IMR-90 (cell line): ENCODE measurements around the gene DCAF15. TPM values are rescaled to one million over a fixed set of nuclear protein-coding genes. Genes with fewer than 3 reads are reported as not detected.

ENCODE experiments used
- ATAC-seq: fragments of 200-7000 bp; cut with Tn5 transposase; 2 replicates; pipeline ENCODE4 v1.9.1; 2020; ENCODE audit warnings: low read depth, mild to moderate bottlenecking, moderate library complexity
- BruUV-seq: library from RNA; stranded (reverse); fragments of 400-500 nt; replicated peaks from 2 replicates; lab custom pipeline; 2021; lab: Mats Ljungman, UMichigan
- CTCF ChIA-PET: fragments of 300-600 bp; formaldehyde crosslinking; extraction: SDS; loops from one replicate; lab custom pipeline; 2021; ENCODE audit warnings: antibody characterized with exemption; lab: Yijun Ruan, JAX
- POLR2A ChIA-PET: fragments of 300-600 bp; sonication (Branson Sonifier 250); formaldehyde crosslinking; loops from one replicate; lab custom pipeline; 2022; ENCODE audit warnings: antibody characterized with exemption; ENCODE audit not compliant: unreplicated experiment; lab: Charles Lee
- DNase-seq: peaks from one replicate; pipeline ENCODE4 v3.0.0; 2013
- H2AFZ ChIP-seq: replicated peaks from 2 replicates; pipeline ENCODE3; 2013; ENCODE audit warnings: low read length, mild to moderate bottlenecking; ENCODE audit not compliant: poor library complexity
- H2AK5ac ChIP-seq: 2 replicates; pipeline ENCODE4 v1.6.1; 2013; ENCODE audit warnings: low read depth, low read length, inconsistent platforms
- H2AK9ac ChIP-seq: replicated peaks from 2 replicates; pipeline ENCODE3; 2013; ENCODE audit warnings: mild to moderate bottlenecking, low read depth, low read length, moderate library complexity; ENCODE audit not compliant: poor library complexity
- H2BK120ac ChIP-seq: 2 replicates; pipeline ENCODE4 v1.6.1; 2013; ENCODE audit warnings: low read depth, low read length, inconsistent platforms
- H2BK15ac ChIP-seq: 3 replicates; pipeline ENCODE4 v1.6.1; 2013; ENCODE audit warnings: low read depth, low read length, inconsistent platforms
- H2BK20ac ChIP-seq: 2 replicates; pipeline ENCODE4 v1.6.1; 2013; ENCODE audit warnings: low read depth, mild to moderate bottlenecking, inconsistent platforms, low read length, moderate library complexity
- H2BK5ac ChIP-seq: 2 replicates; pipeline ENCODE4 v1.6.1; 2013; ENCODE audit warnings: mild to moderate bottlenecking, low read depth, low read length, inconsistent platforms; ENCODE audit not compliant: poor library complexity, severe bottlenecking
- H3K14ac ChIP-seq: replicated peaks from 2 replicates; pipeline ENCODE4 v1.6.1; 2013; ENCODE audit warnings: low read depth, low read length, inconsistent platforms
- H3K18ac ChIP-seq: 2 replicates; pipeline ENCODE4 v1.6.1; 2013; ENCODE audit warnings: low read depth, low read length, control low read depth
- H3K23ac ChIP-seq: 2 replicates; pipeline ENCODE4 v1.6.1; 2013; ENCODE audit warnings: low read depth, low read length, inconsistent platforms
- H3K27ac ChIP-seq: 2 replicates; pipeline ENCODE4 v1.5.1; 2013; ENCODE audit warnings: mild to moderate bottlenecking, control low read depth, low read length; ENCODE audit not compliant: insufficient read depth
- H3K27me3 ChIP-seq: 2 replicates; pipeline ENCODE4 v1.6.1; 2013; ENCODE audit warnings: low read length; ENCODE audit not compliant: control insufficient read depth, insufficient read depth
- H3K36me3 ChIP-seq: 2 replicates; pipeline ENCODE4 v1.6.1; 2013; ENCODE audit warnings: low read length, mixed read lengths; ENCODE audit not compliant: control insufficient read depth, insufficient read depth
- H3K4ac ChIP-seq: 2 replicates; pipeline ENCODE4 v1.6.1; 2013; ENCODE audit warnings: low read depth, low read length, inconsistent platforms
- H3K4me1 ChIP-seq: 2 replicates; pipeline ENCODE4 v1.6.1; 2013; ENCODE audit warnings: low read length, mixed read lengths; ENCODE audit not compliant: control insufficient read depth, insufficient read depth
- H3K4me2 ChIP-seq: 2 replicates; pipeline ENCODE4 v1.6.1; 2013; ENCODE audit warnings: low read depth, mild to moderate bottlenecking, control low read depth, low read length, moderate library complexity
- H3K4me3 ChIP-seq: 2 replicates; pipeline ENCODE4 v1.5.1; 2013; ENCODE audit warnings: low read depth, mild to moderate bottlenecking, control low read depth, low read length, moderate library complexity; ENCODE audit not compliant: insufficient read depth
- H3K56ac ChIP-seq: 2 replicates; pipeline ENCODE4 v1.6.1; 2013; ENCODE audit warnings: low read length, inconsistent platforms; ENCODE audit not compliant: insufficient read depth; ENCODE audit errors: extremely low read depth
- H3K79me1 ChIP-seq, 2 experiments: 2 replicates each; pipeline ENCODE4 v1.6.1; 2013; ENCODE audit warnings: low read length in 2 of 2, inconsistent platforms in 1 of 2, low read depth in 1 of 2
- H3K9ac ChIP-seq: 2 replicates; pipeline ENCODE4 v1.6.1; 2013; ENCODE audit warnings: low read depth, low read length, control low read depth
- H3K9me1 ChIP-seq: 2 replicates; pipeline ENCODE4 v1.6.1; 2013; ENCODE audit warnings: low read length, inconsistent platforms; ENCODE audit not compliant: insufficient read depth
- H3K9me3 ChIP-seq: 2 replicates; pipeline ENCODE4 v1.6.1; 2013; ENCODE audit warnings: low read length; ENCODE audit not compliant: control insufficient read depth, insufficient read depth
- H4K20me1 ChIP-seq: 2 replicates; pipeline ENCODE4 v1.6.1; 2013; ENCODE audit warnings: low read length, inconsistent platforms; ENCODE audit not compliant: insufficient read depth
- H4K5ac ChIP-seq: 2 replicates; pipeline ENCODE4 v1.6.1; 2013; ENCODE audit warnings: mild to moderate bottlenecking, low read depth, low read length, control low read depth
- H4K8ac ChIP-seq, 2 experiments: 2 replicates each; pipeline ENCODE4 v1.6.1; 2013; ENCODE audit warnings: low read depth in 2 of 2, low read length in 2 of 2, control low read depth in 1 of 2, inconsistent platforms in 1 of 2
- H4K91ac ChIP-seq: 2 replicates; pipeline ENCODE4 v1.6.1; 2013; ENCODE audit warnings: low read depth, low read length, inconsistent platforms; ENCODE audit not compliant: insufficient read depth
- BHLHE40 ChIP-seq: fragments of 150-350 bp; IDR thresholded peaks from 2 replicates; pipeline ENCODE4 v1.6.1; 2016; ENCODE audit warnings: mild to moderate bottlenecking, low read depth, low read length
- MAFK ChIP-seq: IDR thresholded peaks from 2 replicates; pipeline ENCODE4 v1.6.1; 2012; ENCODE audit warnings: low read depth, low read length, improper control_type of control experiment
- RAD21 ChIP-seq: IDR thresholded peaks from 2 replicates; pipeline ENCODE4 v1.6.1; 2012; ENCODE audit warnings: low read length, improper control_type of control experiment
- RCOR1 ChIP-seq: IDR thresholded peaks from 2 replicates; pipeline ENCODE4 v1.6.1; 2012; ENCODE audit warnings: mild to moderate bottlenecking, low read length, improper control_type of control experiment; ENCODE audit not compliant: insufficient replicate concordance
- WGBS, 2 experiments: methylation state at CpG; one replicate each; pipeline versions ENCODE4 v1.1.5 to v1.1.7; 2013; ENCODE audit warnings: missing lambda C conversion rate in 2 of 2; ENCODE audit not compliant: insufficient read length in 1 of 2; ENCODE audit errors: extremely low coverage in 2 of 2; 5-methylcytosine and 5-hydroxymethylcytosine counted together
- dilution Hi-C: fragments of 300-500 bp; cut with HindIII; formaldehyde crosslinking; loops from one replicate; pipeline ENCODE4 v1.14.3; 2018; ENCODE audit warnings: low sequenced_read_pairs; ENCODE audit not compliant: unreplicated experiment
- in situ Hi-C: fragments of 300-500 bp; cut with MboI; formaldehyde crosslinking; loops from 3 replicates; pipeline ENCODE4 v1.14.3; 2019; ENCODE audit warnings: low sequenced_read_pairs, inconsistent platforms, mixed read lengths
- intact Hi-C: fragments of 100-400 bp; cut with micrococcal nuclease; formaldehyde crosslinking; loops from 2 replicates; pipeline ENCODE4 v1.10.0; 2022
- polyA plus RNA-seq, 3 experiments: library from polyadenylated mRNA; depleted of rRNA; stranded (reverse); fragments of >200 nt; gene quantifications; 2 replicates each; pipeline ENCODE4 v1.2.3, GENCODE V29; 2012; ENCODE audit warnings: low replicate concordance in 1 of 3
- total RNA-seq: library from RNA; depleted of rRNA; stranded (reverse); fragments of >200 nt; gene quantifications from 2 replicates; pipeline ENCODE4 v1.2.3, GENCODE V29; 2012
- TF ChIP-seq, protein P1 (sequence below): fragments of 150-350 bp; IDR thresholded peaks from 2 replicates; pipeline ENCODE4 v1.6.1; 2017; ENCODE audit warnings: mild to moderate bottlenecking, antibody characterized with exemption, low read length, low read depth

Gene DCAF15
- total and polyA plus RNA-seq, 2 of the 4 experiments (the other 2 are of a cell fraction) = 6.8 to 31.0 TPM

DNA sequence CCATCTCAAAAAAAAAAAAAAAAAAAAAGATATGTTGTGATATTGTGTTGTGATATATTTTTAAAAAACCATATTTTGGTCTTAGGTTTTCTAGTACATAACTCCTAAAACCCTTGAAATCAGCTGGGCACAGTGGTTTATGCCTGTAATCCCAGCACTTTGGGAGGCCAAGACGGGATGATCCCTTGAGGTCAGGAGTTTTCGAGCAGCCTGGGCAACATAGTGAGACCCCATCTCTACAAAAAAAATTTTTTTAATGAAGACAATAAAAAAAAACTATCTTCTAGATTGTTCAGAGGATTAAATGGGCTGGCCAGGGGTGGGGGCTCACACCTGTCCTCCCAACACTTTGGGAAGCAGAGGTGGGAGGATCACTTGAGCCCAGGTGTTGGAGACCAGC lies 1.3 kb upstream of the DCAF15 start:
- Histone ChIP-seq H3K14ac (no peak overlapping the region), H3K27me3 (no peaks in the 10 kb centered on the region), H3K4me3 (no peak overlapping the region), H2BK20ac (no peak overlapping the region), H2BK120ac (no peak overlapping the region), H4K91ac (no peak overlapping the region), H3K9ac (no peak overlapping the region), H2AK5ac (no peak overlapping the region), H3K4me1 (peaks cover 3% of the 10 kb centered on the region; the same call in 1 of the 2 replicates), H3K4me2 (no peak overlapping the region), H3K18ac (no peak overlapping the region), H2AFZ (no peak overlapping the region), H4K8ac (no peak overlapping the region), H3K36me3 (peaks cover 10% of the 10 kb centered on the region; the same call in 1 of the 2 replicates), H3K79me1 (peaks cover 13 to 31% of the 10 kb centered on the region in 2 experiments), H3K9me3 (no peaks in the 10 kb centered on the region), H2AK9ac (no peak overlapping the region), H2BK5ac (no peak overlapping the region), H3K27ac (no peak overlapping the region), H3K9me1 (0 out of 2 replicates have a peak, but pooled peaks cover 4% of the 10 kb centered on the region), H2BK15ac (no peak overlapping the region), H3K56ac (no peak overlapping the region), H4K20me1 (peaks cover 12% of the 10 kb centered on the region), H3K4ac (no peak overlapping the region), H4K5ac (no peak overlapping the region), H3K23ac (no peak overlapping the region)
- ATAC-seq = no peak
- no TSS peak for BruUV-seq
- no CpG with 5 or more reads among the region's 2 CpGs for WGBS, 2 experiments
- intact Hi-C loops = no loop called here
- in situ Hi-C loops = no loop called here
- dilution Hi-C loops = no loop called here
- no peak for DNase-seq
- CTCF ChIA-PET = no interaction called here
- TF ChIP-seq MAFK = no peak
- TF ChIP-seq, protein P1, sequence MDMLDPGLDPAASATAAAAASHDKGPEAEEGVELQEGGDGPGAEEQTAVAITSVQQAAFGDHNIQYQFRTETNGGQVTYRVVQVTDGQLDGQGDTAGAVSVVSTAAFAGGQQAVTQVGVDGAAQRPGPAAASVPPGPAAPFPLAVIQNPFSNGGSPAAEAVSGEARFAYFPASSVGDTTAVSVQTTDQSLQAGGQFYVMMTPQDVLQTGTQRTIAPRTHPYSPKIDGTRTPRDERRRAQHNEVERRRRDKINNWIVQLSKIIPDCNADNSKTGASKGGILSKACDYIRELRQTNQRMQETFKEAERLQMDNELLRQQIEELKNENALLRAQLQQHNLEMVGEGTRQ = no peak
- no peak for TF ChIP-seq RAD21
- TF ChIP-seq BHLHE40 = no peak
- no peak for TF ChIP-seq RCOR1
- POLR2A ChIA-PET = no interaction called here
